Cortex of kidney (tissue), 1 donor: ENCODE results near the gene CXCL12.

Experiments used
- DNase-seq: peaks from one replicate; lab custom pipeline; 2025; lab: John Stamatoyannopoulos, UW

CXCL12 gene

DNA sequence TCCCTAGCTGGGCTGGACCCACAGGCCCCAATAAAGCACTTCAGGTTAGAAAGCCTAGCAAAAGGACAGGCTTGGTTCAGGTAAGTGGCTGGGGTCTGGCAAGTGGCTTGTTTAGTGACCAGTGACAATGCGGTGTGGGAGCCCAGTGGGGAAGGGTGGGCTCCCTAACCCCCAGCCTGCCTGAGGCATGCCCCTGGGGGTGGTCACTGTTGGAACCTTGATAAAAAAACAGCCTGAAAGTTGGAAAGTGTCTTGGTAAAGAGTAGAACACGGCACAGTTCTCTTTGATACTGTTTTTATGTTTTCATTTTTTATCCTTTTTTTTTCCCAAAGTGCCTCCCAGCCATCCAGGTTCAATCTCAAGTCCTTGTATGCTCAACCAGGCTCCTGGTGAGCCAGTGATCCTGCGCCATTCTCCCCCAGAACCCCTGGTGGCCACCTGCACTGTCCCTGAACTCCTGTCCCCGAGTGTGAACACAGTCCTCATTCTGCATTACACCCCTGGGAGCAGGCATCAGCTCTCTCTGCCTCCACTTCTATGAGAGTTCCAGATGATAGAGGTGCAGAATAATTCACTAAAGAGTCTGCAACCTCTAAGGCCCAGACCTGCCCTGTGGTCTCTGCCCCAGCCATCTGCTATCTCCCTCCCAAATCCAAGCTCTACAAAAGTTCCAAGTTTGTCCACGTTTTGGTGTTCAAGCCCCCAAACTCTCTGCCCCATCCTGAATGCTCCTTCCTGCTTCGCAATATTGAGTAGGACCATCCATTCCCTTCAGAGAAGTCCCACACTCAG lies 15.0 kb upstream of the CXCL12 start:
- DNase-seq, result no peak

DNA sequence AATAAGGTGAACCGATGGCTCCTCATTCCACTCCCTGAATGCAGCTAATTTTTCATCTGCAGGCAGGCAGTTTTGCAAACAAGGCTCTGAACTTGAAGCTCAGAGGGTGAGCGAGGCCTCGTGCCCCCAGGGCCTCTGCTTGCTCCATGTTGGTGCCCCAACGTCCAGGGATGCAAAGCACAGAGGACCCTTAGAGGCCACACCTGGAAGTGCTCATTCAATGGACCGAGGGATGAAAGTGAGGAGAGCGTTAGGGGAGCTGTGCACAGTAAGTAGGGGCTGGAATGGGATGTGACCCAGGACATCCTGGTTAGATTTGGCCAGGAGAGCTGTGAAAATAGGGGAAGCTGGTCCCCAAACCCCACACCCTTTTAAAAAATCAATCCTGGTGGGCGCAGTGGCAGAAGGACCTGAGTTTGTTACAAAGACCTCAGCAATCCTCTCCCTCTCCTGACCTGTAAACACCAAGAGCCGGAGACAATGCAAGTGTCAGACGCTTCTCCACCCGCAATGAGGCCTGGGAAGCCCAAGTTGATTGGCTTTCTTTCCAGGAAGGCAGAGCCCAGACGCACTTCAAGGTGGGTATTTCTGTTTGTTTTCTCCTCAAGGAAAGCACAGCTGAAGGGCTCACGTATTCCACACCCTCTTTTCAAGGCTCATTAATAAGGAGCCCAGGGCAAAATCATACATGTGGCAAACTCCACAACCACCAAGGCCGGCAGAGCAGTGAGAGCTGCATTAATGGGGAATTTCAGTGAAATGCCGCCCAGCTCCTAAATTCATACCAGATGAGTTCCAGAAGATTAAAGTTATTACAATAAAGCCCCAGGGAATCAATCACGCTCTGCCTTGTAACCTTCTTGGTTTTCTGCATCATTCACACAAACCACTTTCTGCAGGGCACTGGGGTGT lies 14.1 kb upstream of the CXCL12 start:
- no peak for DNase-seq

DNA sequence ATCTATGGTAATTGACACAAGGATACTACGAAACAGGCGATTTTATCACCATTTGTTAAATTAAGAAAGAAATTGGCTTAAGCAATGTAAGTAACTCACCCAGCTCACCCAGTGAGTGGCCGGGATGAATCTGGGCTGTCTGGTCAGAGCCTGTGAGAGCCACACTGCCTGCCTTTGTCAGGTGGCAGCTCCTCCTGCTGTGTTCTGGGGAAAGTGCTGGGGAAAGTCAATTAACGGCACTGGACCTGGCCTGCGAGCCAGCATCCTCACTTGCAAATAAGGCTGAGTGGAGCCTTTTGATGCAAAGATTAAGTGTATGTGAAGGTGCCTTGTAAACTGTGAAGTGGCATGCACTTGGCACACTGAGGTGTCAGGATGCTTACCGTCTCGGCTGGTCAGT lies 13.4 kb upstream of the CXCL12 start:
- no peak for DNase-seq

DNA sequence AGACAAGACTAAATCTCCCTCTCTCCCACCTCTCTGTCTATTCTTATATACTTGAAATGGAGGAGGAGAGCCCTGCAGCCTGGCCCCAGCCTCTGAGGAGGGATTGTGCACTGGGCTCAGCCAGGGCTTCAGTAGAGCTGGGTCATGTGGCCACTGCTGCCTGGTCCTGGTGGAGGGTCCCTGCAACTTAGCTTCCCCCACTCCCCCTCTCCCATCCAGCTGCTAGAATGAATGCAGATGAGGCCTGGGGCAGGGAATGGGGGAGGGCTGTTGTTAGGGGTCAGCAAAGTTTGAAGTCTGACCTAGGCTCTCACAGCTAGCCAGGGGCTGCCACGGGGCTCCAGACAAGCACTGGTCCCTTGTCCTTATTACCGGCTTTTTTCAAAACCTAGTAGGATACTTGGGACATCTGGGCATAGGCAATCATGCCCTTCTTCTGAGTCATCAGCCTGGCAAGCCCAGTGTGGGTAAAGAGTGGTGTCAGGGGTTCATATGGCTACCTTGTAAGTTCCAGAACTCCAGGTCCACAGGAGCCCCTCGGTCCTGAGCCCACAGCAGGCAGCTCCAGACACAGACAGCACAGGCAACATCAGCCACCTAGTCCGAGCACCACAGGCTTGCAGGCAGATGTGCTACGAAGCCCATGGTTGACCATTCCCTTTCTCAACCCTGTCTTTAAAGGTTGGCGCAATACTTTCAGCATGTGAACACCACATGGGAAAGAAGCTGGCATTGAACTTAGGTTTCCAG lies 12.8 kb upstream of the CXCL12 start:
- no peak for DNase-seq

DNA sequence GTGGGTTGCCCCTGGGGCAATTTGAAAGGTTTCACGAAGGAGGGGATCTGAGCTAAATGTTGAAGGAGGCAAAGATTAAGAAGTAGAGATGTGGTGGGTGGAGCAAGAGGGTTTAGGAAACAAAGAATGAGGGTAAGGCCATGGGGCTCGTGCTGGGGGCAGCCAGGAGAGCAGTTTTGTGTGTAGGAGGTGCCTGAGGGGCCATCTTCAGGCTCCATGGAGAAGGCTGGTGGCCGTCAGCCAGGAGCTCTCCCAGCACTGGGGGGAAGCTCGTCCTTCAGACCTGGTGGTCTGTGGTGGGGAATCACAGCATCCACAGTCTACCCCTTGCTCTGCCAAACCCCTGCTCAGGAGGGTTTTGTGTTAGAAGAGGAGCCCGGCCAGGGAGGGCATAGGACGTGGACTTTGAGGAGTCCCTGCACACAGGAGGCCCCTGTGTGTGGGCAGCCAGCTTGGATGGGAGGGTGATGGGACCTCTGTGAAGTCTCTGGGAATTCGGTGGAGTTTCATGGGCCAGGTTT lies 11.8 kb upstream of the CXCL12 start:
- no peak for DNase-seq

DNA sequence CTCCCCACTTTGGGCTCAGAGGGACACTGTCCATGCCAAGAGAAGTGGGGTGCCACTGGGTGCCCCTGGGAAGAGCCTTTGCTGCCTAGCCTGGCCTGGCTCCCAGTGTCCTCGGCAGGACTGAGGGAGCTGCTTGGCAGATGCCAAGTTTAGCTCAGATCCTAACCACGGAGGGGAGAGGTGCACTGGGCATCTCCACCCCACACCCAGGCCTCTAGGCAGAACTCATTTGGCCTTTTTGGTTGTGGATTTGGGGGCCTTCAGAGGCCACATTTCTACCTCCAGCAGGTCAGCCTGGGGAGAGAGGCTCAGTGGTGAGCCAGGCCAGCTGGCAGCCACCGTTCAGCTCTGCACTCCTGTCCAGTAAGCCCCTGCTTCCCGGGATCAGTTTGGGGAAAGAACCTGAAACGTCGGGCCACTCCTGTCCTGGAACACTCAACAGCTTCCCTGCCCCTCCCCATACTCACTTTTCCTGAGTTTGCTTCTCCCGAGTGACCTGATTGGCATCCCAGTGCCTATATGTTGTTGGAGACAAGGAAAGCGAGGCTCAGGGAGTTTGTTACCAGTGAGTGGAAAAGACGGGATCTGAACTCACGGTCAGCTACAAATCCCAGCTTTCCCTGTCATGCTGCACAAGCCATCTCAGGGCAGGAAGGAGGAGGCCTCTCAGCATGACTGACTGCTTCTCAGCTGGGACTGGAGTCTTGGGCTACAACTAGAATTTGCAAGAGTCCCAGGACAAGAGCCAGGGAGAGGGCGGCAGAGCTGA lies 11.2 kb upstream of the CXCL12 start:
- no peak for DNase-seq

DNA sequence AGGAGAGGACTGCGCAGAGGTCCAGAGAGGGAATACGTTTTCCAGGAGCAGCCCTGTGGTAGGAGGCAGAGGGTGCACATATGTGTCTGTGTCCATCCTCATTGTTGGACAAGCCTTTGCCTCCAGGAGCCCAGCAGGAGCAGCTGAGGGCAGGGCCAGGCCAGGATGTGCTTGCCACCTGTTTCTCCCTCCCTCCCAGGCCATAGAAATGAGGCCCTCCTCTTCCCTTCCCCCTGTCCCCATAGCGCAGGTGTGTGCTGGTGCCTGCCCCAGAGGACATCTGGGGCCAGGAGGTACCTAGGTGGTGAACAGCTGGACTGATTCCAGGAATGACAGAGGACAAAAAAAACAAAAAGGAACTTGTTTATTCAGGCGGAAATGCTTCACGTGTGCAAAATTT lies 10.5 kb upstream of the CXCL12 start:
- no peak for DNase-seq

DNA sequence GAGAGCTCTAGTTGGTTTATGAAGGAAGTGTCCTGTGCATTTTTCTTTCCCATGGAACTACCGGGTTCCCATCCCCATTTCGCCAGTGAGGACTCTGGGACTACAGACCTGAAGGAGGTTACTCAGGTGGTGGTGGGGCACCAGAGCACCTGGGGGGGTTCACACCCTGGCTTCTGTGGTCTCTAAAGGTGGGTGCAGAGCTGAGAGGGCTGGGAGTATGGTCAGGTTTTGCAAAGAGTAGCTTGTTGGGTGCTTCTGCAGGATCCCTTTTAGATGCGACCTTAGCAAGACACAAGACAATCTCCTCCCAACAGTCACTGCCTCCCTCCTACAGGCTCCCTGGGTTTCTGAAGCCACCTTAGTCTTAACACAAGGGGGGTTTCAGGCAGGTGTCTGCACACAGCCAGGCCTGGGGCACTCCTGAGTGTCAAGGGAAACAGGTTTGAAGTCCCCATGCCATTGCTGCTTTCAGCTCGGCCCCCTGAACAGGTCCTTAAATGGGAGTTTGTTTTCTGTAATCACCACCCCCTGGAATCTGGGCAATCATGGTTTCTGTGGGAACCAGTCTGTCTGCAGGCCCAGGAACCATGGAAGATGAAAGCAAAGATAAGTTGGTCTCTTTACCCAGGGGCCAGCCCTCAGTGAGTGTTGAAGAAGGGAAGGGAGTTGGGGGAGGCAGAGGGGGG lies 9.9 kb upstream of the CXCL12 start:
- no peak for DNase-seq

DNA sequence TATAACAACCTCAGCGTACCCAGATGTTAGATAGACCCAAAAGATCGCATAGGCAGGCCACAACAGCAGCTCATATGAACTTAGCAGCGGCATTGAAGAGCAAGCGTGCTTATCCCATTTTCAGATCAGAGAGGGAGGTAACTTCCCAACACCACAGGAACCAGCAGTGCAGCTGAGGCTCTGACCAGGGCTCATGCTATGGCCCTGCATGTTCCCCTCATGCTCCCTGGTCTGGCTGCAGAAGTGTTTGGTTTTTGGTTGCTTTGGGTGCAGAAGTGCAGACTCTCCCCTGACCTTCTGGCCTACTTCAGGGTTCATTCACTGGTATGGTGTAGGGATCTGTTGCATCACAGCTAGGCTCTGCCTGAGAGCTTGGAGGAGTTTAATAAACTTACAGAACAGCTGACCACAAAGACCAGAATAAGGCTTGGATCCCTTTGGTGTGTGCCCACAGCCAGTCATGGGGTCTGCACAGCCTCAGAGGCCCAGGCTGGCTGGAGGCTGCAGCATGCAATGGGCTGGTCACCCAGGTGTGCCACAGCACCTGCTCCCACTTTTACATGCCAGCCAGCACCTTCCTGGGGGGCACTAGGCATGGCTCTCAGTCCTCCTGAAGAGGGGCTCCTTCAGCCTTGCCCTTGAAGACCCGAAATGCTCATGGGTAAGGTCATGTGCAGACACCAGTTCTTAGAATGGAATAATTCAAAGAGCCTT lies 9.1 kb upstream of the CXCL12 start:
- DNase-seq, result no peak

DNA sequence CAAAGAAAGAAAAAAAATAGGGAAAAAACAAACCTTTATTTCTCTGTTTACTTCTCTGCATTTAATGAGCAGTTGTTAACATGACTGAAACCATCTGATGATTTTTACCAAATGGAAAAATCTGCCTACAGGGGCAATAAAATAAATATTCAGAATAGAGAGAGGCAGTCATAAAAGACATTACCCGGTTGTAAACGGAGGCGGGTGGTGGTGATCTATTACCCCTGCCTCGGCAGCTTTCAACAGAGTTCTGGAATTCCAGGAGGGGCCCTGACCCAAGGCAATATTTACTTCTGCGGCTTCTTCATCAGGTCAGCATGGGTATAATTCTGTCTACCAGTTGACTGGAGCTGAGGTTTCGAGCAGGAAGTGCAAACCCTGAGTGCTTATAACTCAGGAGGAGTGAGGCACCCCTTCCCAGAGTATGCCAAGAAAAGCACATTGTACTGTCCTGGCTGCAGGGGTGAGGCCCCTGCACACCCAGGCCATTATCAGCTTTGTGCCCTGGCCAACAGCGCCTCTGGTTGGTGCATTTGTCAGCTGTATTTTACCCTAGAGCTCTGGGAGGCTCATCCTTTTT lies 8.2 kb upstream of the CXCL12 start:
- DNase-seq, result no peak

DNA sequence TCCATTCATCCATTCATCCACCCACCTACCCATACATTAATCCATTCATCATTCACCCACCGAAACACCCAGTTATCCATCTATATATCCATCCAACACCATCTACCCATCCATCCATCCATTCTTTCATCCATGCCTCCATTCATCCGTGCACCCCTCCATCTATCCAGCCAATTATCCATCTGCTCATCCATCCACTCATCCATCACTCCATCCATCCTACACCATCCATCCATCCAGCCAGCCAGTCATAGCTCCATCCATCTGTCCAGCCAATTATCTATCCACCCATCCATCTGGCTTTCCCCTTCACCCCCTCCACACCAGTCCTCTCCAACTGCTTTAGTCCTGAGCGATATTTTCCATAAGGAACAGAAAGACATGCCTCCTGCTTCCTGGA lies 7.5 kb upstream of the CXCL12 start:
- DNase-seq, result no peak

DNA sequence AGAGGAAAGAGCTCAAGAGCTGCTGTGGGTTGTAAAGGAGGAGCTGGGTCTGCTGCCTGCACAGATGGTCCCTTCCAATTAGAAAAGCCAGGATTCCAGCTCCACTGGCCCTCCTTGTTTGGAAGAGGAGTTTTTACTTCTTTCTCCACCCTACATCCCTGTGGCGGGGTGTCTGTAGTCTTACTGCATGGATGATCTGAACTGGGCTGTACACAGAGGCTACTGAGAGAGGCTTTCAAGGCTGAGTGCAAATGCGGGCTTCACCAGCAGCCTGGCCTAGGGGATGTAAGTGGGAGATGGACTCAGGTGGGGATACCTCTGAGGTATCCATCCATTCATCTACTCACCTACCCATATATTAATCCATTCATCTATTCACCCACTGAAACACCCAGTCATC lies 7.1 kb upstream of the CXCL12 start:
- DNase-seq, result no peak

DNA sequence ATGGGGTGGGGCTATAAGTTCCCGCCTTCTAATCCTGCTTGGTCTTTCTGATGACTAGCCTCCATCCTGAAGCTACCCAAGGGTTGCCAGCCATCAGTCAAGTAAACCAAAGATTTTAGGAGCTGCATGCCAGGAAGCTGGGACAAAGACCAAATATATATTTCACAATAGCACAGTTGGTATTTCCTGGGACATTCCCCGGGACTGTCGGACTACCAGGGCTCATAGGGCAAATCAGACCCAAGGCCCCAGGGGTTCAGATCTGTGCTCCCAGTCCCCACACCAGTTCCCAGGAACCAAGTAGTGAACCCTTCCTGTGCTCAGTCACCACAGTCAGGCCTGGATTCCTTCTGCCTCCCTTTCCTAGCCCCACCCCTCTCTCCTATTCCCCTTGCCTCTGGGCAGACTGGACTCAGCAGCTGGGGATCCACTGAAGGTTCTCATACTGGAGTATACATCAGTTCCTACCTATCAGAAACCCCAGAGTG lies 5.7 kb upstream of the CXCL12 start:
- DNase-seq, result no peak

DNA sequence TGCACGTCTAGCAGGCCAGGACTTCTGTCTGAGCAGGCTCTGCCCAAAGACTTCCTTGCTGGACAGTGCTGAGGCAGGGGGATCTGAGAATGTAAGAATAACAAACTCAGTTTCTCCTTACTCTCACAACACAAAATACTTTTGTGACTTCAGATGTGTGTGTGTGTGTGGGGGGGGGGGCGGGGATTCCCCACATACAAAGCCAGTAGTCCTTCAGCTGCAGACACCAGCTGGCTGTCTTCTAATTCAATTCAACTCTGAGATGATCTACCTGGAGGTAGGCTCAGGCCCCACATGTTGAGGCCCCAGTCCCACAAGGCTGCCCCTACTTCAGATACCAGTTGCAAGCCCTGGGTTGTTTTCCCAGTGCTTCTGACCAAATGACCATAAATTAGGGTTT lies 4.7 kb upstream of the CXCL12 start:
- no peak for DNase-seq

DNA sequence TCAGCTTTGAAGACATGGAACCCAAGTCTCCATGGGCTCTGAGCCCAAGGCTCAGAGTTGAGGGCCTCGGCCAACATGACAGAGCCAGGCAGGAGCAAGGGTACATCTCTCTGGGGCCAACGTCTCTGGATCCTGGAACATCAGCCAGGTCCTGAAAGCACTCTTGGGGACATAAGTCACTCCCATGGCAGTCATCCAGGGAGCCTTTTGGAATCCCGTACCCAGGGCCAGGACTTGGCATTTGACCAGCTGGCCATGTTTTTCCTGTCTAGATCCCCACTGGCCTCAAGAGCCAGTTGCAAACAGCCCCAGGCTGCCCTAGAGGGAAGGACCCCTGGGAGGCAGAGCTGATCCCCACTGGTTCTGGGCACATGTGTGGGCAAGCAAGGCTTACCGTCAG lies 4.3 kb upstream of the CXCL12 start:
- DNase-seq, result no peak

DNA sequence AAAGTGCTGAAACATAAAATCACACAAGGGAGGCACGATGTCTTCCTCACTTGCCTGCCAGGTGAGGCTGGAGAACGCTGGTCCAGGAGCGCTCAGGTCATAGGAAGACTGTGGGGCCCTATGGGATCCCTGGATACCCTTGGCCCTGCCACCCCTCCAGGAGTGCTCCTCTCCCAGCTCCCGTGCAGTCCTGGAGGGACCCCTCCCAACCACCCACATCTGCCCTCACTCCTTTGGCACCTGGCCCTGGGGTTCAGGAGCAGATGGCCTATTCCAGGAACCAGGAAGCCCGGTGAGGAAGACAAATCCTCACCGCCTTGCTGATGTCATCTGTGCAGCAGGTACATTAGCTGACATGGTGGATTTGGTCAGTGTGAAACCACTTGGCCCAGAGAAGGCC lies 3.7 kb upstream of the CXCL12 start:
- no peak for DNase-seq

DNA sequence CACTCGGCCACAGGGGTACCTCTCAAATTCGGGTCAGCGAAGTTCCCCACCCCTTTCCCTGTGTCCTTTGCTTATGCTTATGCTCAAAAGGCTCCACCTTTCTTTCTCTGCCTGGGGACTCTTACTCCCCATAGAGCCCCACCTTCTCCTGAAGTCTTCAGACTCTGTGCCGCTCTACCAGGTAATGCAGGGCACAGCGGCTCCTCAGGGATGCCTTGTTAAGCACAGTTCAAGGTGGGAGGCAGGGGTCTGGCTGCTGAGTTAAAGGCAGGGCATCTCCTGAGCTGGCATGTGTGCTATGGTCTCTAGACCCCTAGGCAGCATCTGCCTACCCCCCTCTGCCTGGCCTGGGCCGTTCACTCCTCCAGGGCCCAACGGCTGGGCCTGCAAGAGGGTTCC lies 3.0 kb upstream of the CXCL12 start:
- no peak for DNase-seq

DNA sequence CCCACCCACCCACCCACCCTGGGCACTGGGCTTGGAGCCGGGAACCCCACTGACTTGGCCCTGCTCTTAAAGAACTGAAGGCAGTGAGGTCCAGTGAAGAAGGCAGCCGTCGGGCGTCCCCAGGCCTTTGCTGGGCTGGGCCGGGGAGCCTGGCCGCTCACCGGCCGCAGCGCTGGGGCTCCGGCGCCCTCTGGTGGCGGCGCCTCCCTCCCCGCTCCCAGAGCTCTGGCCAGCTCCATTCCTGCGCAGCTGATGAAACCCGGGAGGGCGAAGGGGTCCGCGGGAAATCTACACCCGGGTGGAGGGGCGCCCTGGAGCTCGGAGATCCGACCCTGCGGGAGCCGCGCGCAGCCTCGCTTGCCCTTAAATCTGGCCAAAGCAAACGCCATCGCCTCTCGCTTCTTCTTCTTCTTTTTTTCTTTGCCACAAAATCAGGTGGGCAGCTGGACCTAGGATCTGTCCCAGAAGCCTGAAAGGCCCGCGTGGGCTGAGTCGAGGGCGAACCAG lies 1.7 kb upstream of the CXCL12 start:
- no peak for DNase-seq

DNA sequence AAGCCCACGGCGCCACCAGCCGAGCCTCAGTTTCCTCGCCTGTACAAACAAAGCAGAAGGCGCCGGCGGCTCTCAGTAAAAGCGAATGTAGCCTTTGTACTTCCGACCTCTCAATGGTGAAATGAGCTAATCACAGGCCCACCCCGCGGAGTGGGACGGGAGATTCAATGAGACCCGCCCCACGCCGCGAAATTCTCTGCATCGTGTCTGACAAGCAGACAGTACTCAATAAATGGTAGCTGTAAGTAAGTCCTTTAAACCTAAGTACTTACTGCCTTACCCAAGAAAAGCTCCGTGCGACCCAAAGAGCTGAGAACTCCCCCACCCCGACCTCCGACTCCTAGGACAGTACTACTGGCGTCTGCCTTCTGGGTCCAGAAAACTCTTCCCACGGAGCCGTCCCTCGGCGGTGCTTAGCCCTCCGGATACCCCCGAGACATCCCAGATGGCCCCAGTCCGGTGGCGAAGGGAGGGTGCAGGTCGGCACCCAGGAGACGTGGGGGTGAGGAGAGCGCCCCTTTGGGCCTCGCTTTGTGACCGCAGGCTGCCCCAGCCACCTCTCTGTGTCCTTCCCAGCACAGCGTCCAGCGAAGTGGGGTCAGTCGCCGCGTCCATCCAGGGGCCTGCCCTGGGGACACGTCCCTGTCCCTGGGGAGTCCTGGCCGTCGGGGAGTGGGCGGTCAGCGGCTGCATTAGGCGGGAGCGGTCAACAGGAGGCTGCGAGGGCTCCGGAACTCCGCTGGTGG lies 972 bp upstream of the CXCL12 start:
- DNase-seq, result no peak
